SK-N-MC (cell line): ENCODE data around the gene HEBP1.

Experiments
- DNase-seq: peaks from one replicate; pipeline ENCODE4 v3.0.0-alpha.2; 2011; ENCODE audit warnings: low read depth, low spot score
- H3K27ac ChIP-seq: fragments of 200-600 bp; sonication (generic); 2 replicates; pipeline ENCODE4 v1.5.1; 2016; ENCODE audit warnings: mixed run types
- H3K36me3 ChIP-seq: fragments of 200-600 bp; sonication (generic); 2 replicates; pipeline ENCODE4 v1.6.1; 2017; ENCODE audit warnings: antibody characterized with exemption, low read length, mixed read lengths; ENCODE audit not compliant: insufficient read depth
- H3K4me3 ChIP-seq: fragments of 200-600 bp; sonication (generic); 2 replicates; pipeline ENCODE4 v1.5.1; 2016
- H3K9ac ChIP-seq: fragments of 200-600 bp; sonication (generic); 2 replicates; pipeline ENCODE4 v1.8.0; 2017; ENCODE audit warnings: mixed run types, mixed read lengths; ENCODE audit not compliant: insufficient read length
- H3K9me3 ChIP-seq: fragments of 200-600 bp; sonication (generic); 2 replicates; pipeline ENCODE4 v1.6.1; 2017; ENCODE audit warnings: low read depth, mild to moderate bottlenecking, antibody characterized with exemption, low read length, moderate library complexity, mixed read lengths
- EZH2 ChIP-seq: fragments of 200-600 bp; sonication (generic); IDR thresholded peaks from one replicate; pipeline ENCODE4 v1.6.1; 2017; ENCODE audit warnings: antibody characterized with exemption
- FOXP2 ChIP-seq: optimal IDR thresholded peaks from 2 replicates; pipeline ENCODE3; 2011; ENCODE audit warnings: mild to moderate bottlenecking, moderate library complexity; ENCODE audit not compliant: insufficient read depth; ENCODE audit errors: extremely low read length, control extremely low read depth
- POLR2AphosphoS5 ChIP-seq: IDR thresholded peaks from 2 replicates; pipeline ENCODE4 v1.6.1; 2012; ENCODE audit warnings: mild to moderate bottlenecking, low read depth, low read length, borderline replicate concordance

HEBP1 gene

GRCh38 chr12:12941450-12942350, 58.4 kb downstream of the HEBP1 start:
- H3K9me3 ChIP-seq: no peaks in the 10 kb centered on the region
- TF ChIP-seq EZH2: no peak
- TF ChIP-seq FOXP2: no peak
- no peak for TF ChIP-seq POLR2AphosphoS5
- DNase-seq: no peak
- H3K4me3 ChIP-seq: no peak overlapping the region
- H3K27ac ChIP-seq: no peak overlapping the region
- H3K36me3 ChIP-seq: no peaks in the 10 kb centered on the region
- no peak overlapping the region for H3K9ac ChIP-seq

- no peak overlapping the region for H3K9ac ChIP-seq
- H3K36me3 ChIP-seq: no peaks in the 10 kb centered on the region
- no peak for TF ChIP-seq FOXP2
- no peak for TF ChIP-seq EZH2
- TF ChIP-seq POLR2AphosphoS5: no peak
- H3K27ac ChIP-seq: no peak overlapping the region
- no peak for DNase-seq
- H3K4me3 ChIP-seq: no peak overlapping the region
- H3K9me3 ChIP-seq: no peaks in the 10 kb centered on the region
These were observed 60.2 kb downstream of the HEBP1 start for GRCh38 chr12:12939888-12940287.

DNA sequence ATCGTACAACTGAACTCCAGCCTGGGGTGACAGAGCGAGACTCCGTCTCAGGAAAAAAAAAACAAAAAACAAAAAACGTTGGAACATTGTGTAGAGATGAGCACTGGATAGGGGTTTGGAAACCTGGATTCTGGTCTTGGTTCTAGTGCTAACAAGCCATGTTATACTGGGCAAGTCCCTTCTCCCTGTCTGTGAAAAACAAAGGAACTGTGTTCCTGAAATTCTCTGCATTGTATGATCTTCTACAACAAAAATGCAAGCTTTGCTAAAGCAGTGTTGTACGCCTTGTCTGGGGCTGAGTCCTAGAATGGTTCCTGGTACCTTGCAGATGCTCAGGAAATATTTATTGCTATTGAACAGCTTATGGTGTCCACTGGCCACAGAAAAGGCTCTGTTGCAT, 61.5 kb downstream of the HEBP1 start:
- Histone ChIP-seq H3K36me3 (no peaks in the 10 kb centered on the region), H3K27ac (no peak overlapping the region), H3K9me3 (no peaks in the 10 kb centered on the region), H3K9ac (no peak overlapping the region), H3K4me3 (no peak overlapping the region)
- no peak for DNase-seq
- TF ChIP-seq FOXP2 (no peak), POLR2AphosphoS5 (no peak), EZH2 (no peak)

- H3K27ac ChIP-seq: no peak overlapping the region
- no peaks in the 10 kb centered on the region for H3K9me3 ChIP-seq
- H3K4me3 ChIP-seq: no peak overlapping the region
- no peaks in the 10 kb centered on the region for H3K36me3 ChIP-seq
- TF ChIP-seq FOXP2 (no peak), EZH2 (no peak), POLR2AphosphoS5 (no peak)
- no peak overlapping the region for H3K9ac ChIP-seq
- no peak for DNase-seq
These were observed 63.0 kb downstream of the HEBP1 start for GRCh38 chr12:12936983-12937491.

DNA sequence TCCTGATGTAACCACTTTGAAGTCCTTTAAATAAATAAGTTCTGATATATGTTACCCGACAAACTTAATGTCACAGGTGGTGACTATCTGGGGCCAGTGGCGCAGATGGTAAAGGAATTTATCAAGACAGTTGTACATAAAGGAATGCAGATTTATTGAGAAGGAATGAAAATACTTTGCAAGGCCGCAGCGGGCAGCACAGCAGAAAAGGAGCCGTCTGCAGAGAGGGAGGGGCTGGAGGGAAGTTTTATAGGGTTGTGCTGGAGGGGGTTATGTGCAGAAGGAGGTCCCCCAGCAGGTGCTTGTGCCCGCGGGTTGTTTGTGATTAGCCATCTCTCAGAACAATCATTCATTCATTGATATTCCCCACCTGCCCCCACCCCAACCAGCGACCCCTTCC, 65.5 kb downstream of the HEBP1 start:
- no peak overlapping the region for H3K9ac ChIP-seq
- DNase-seq: no peak
- TF ChIP-seq EZH2: no peak
- TF ChIP-seq FOXP2: no peak
- TF ChIP-seq POLR2AphosphoS5: no peak
- H3K9me3 ChIP-seq: no peaks in the 10 kb centered on the region
- H3K27ac ChIP-seq: no peak overlapping the region
- H3K36me3 ChIP-seq: no peaks in the 10 kb centered on the region
- no peak overlapping the region for H3K4me3 ChIP-seq

- no peaks in the 10 kb centered on the region for H3K9me3 ChIP-seq
- TF ChIP-seq FOXP2 (no peak), EZH2 (no peak), POLR2AphosphoS5 (no peak)
- no peak for DNase-seq
These were observed 66.3 kb downstream of the HEBP1 start for GRCh38 chr12:12933742-12934141.

GRCh38 chr12:12930633-12931219, 69.3 kb downstream of the HEBP1 start:
- Histone ChIP-seq H3K36me3 (no peaks in the 10 kb centered on the region), H3K9me3 (no peaks in the 10 kb centered on the region), H3K27ac (no peak overlapping the region), H3K9ac (no peak overlapping the region), H3K4me3 (no peak overlapping the region)
- no peak for DNase-seq
- TF ChIP-seq EZH2 (no peak), POLR2AphosphoS5 (no peak), FOXP2 (no peak)

More at GRCh38 chr12:12933742-12934141, 66.3 kb downstream of the HEBP1 start:
- Histone ChIP-seq H3K4me3 (no peak overlapping the region), H3K9ac (no peak overlapping the region), H3K36me3 (no peaks in the 10 kb centered on the region), H3K27ac (no peak overlapping the region)

DNA sequence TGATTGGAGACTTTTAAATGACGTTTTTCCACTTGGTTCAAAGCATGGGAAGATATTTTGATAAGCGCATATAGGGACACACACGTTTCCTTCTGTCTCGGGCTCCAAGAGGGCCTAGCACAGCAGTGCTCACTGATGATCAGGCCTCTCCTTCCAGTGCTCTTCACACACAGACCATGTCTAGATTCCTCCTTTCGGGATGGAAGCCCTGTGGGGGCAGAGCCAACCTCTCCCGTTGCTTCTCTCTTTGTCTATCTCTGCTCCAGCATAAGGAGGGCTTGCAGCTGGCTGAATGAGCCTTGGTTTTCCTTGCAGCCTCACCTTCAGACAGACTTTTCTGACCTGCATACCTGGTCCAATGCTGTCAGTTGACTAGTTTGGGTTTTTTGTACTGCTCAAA, 70.4 kb downstream of the HEBP1 start:
- no peak for TF ChIP-seq POLR2AphosphoS5
- TF ChIP-seq FOXP2: no peak
- TF ChIP-seq EZH2: no peak
- Histone ChIP-seq H3K9me3 (no peaks in the 10 kb centered on the region), H3K4me3 (no peak overlapping the region), H3K9ac (no peak overlapping the region), H3K27ac (no peak overlapping the region), H3K36me3 (no peaks in the 10 kb centered on the region)
- no peak for DNase-seq
